NCI-H69 (cell line): ENCODE measurements around the gene HEPHL1.
"Not testable (repeated sequence)": the region's sequence is repeated elsewhere in the genome, so short reads cannot be mapped to it uniquely, and the experiment has no call there.

ENCODE experiments used
- DNase-seq: peaks from one replicate; lab custom pipeline; 2025; lab: John Stamatoyannopoulos, UW

Gene HEPHL1

GRCh38 chr11:94150056-94150455 lies 128.9 kb downstream of the HEPHL1 start:
- DNase-seq = no peak

- DNase-seq = peak; percentile 10
Measured at GRCh38 chr11:94150704-94151685, 129.8 kb downstream of the HEPHL1 start.

GRCh38 chr11:94151903-94152677 lies 130.9 kb downstream of the HEPHL1 start:
- peak; percentile 60 for DNase-seq

- no peak for DNase-seq
Measured at GRCh38 chr11:94152678-94153065, 131.5 kb downstream of the HEPHL1 start.

GRCh38 chr11:94153320-94153719 lies 132.2 kb downstream of the HEPHL1 start:
- no peak for DNase-seq

GRCh38 chr11:94154095-94154856 lies 133.1 kb downstream of the HEPHL1 start:
- DNase-seq = peak; percentile 12

GRCh38 chr11:94157339-94157738 lies 136.2 kb downstream of the HEPHL1 start:
- not testable (repeated sequence) for DNase-seq
